WERI-Rb-1 (cell line): Measurements from ENCODE around the gene MYT1.

Experiments
- DNase-seq: peaks from one replicate; pipeline ENCODE4 v3.0.0-alpha.2; 2020
- H3K27ac ChIP-seq: fragments of 250-450 bp; sonication (Bioruptor Pico); 2 replicates; pipeline ENCODE4 v1.5.1; 2020; ENCODE audit warnings: mild to moderate bottlenecking, moderate library complexity
- H3K27me3 ChIP-seq: fragments of 250-450 bp; sonication (Bioruptor Pico); 2 replicates; pipeline ENCODE4 v1.5.1; 2021; ENCODE audit warnings: mild to moderate bottlenecking, low read depth, moderate library complexity; ENCODE audit not compliant: insufficient read depth, severe bottlenecking
- H3K36me3 ChIP-seq: fragments of 250-450 bp; sonication (Bioruptor Pico); 2 replicates; pipeline ENCODE4 v1.5.1; 2020; ENCODE audit warnings: mild to moderate bottlenecking, moderate library complexity
- H3K4me3 ChIP-seq: 2 replicates; pipeline ENCODE4 v1.5.1; 2011; ENCODE audit warnings: low read depth, mild to moderate bottlenecking, control low read depth, low read length
- H3K9me3 ChIP-seq: fragments of 250-450 bp; sonication (Bioruptor Pico); 2 replicates; pipeline ENCODE4 v1.5.1; 2021; ENCODE audit warnings: mild to moderate bottlenecking, moderate library complexity; ENCODE audit not compliant: severe bottlenecking
- CTCF ChIP-seq: IDR thresholded peaks from 2 replicates; pipeline ENCODE4 v1.5.1; 2011; ENCODE audit warnings: low read depth, mild to moderate bottlenecking, control low read depth, inconsistent platforms, low read length

The MYT1 gene

GRCh38 chr20:64254571-64255360 is 90.5 kb downstream of the MYT1 start:
- no peaks in the 10 kb centered on the region for H3K36me3 ChIP-seq
- no peaks in the 10 kb centered on the region for H3K9me3 ChIP-seq
- peak overlapping the region; percentile 45 for H3K4me3 ChIP-seq
- no peaks in the 10 kb centered on the region for H3K27me3 ChIP-seq
- H3K27ac ChIP-seq, result peak overlapping the region; percentile 78
- TF ChIP-seq CTCF, result no peak
- no peak for DNase-seq

GRCh38 chr20:64255361-64256281 is 91.4 kb downstream of the MYT1 start, which contains the start of gene PCMTD2:
PCMTD2 (plus strand) TSS chr20:64255748; CDS start chr20:64259966, 4,218 bp downstream.
- no peak for TF ChIP-seq CTCF
- Histone ChIP-seq H3K36me3 (no peaks in the 10 kb centered on the region), H3K9me3 (no peaks in the 10 kb centered on the region), H3K27ac (peak within 1 kb of the TSS; percentile 78), H3K27me3 (no peaks in the 10 kb centered on the region), H3K4me3 (peak within 1 kb of the TSS; percentile 63)
- DNase-seq, result peak; percentile 62

GRCh38 chr20:64256282-64256935 is 92.2 kb downstream of the MYT1 start:
- TF ChIP-seq CTCF, result no peak
- Histone ChIP-seq H3K4me3 (peak overlapping the region; percentile 63), H3K36me3 (no peaks in the 10 kb centered on the region), H3K27me3 (no peaks in the 10 kb centered on the region), H3K9me3 (no peaks in the 10 kb centered on the region), H3K27ac (peak overlapping the region; percentile 78; the same call in 1 of the 2 replicates)
- DNase-seq, result no peak

GRCh38 chr20:64257107-64257757 is 93.0 kb downstream of the MYT1 start:
- Histone ChIP-seq H3K27ac (no peak overlapping the region), H3K27me3 (no peaks in the 10 kb centered on the region), H3K4me3 (no peak overlapping the region), H3K9me3 (no peaks in the 10 kb centered on the region), H3K36me3 (no peaks in the 10 kb centered on the region)
- DNase-seq, result no peak
- TF ChIP-seq CTCF, result no peak

- no peaks in the 10 kb centered on the region for H3K27me3 ChIP-seq
- DNase-seq, result peak; percentile 10
- no peaks in the 10 kb centered on the region for H3K9me3 ChIP-seq
- no peaks in the 10 kb centered on the region for H3K36me3 ChIP-seq
- no peak overlapping the region for H3K27ac ChIP-seq
- no peak for TF ChIP-seq CTCF
- H3K4me3 ChIP-seq, result no peak overlapping the region
Measured at GRCh38 chr20:64258071-64258823, 94.0 kb downstream of the MYT1 start.
